NT2/D1 (cell line): ENCODE results near the gene FCRL5.

ENCODE experiments used
- DNase-seq: peaks from one replicate; pipeline ENCODE4 v3.0.0-alpha.2; 2011; ENCODE audit warnings: low read depth, low spot score
- H3K27me3 ChIP-seq: 2 replicates; pipeline ENCODE4 v1.6.0; 2011; ENCODE audit warnings: mild to moderate bottlenecking; ENCODE audit not compliant: insufficient read length, insufficient read depth
- H3K36me3 ChIP-seq: 2 replicates; pipeline ENCODE4 v1.6.1; 2011; ENCODE audit warnings: mild to moderate bottlenecking, low read length, mixed read lengths; ENCODE audit not compliant: insufficient read depth, insufficient read length
- H3K4me1 ChIP-seq: 2 replicates; pipeline ENCODE4 v1.5.1; 2011; ENCODE audit not compliant: insufficient read depth, insufficient read length
- H3K4me3 ChIP-seq: 2 replicates; pipeline ENCODE4 v1.5.1; 2011; ENCODE audit warnings: low read depth; ENCODE audit not compliant: insufficient read length
- H3K9ac ChIP-seq: 2 replicates; pipeline ENCODE4 v1.6.0; 2011; ENCODE audit warnings: low read depth; ENCODE audit not compliant: insufficient read length
- H3K9me3 ChIP-seq: 2 replicates; pipeline ENCODE4 v1.5.1; 2011; ENCODE audit warnings: mild to moderate bottlenecking, low read length; ENCODE audit not compliant: insufficient read depth
- SUZ12 ChIP-seq: IDR thresholded peaks from 2 replicates; pipeline ENCODE4 v1.6.1; 2011; ENCODE audit not compliant: insufficient read length, insufficient read depth; ENCODE audit errors: extremely low read depth
- YY1 ChIP-seq: IDR thresholded peaks from 2 replicates; pipeline ENCODE4 v1.6.1; 2011; ENCODE audit not compliant: insufficient read length, insufficient read depth
- ZNF274 ChIP-seq: IDR thresholded peaks from 2 replicates; pipeline ENCODE4 v1.6.1; 2011; ENCODE audit warnings: mild to moderate bottlenecking, low read depth, low read length

Gene FCRL5

GRCh38 chr1:157512036-157512969, 40.0 kb downstream of the FCRL5 start:
- DNase-seq, result no peak
- TF ChIP-seq SUZ12 (no peak), YY1 (no peak), ZNF274 (no peak)
- Histone ChIP-seq H3K4me1 (no peaks in the 10 kb centered on the region), H3K9ac (no peak overlapping the region), H3K4me3 (no peak overlapping the region), H3K27me3 (no peaks in the 10 kb centered on the region), H3K9me3 (no peaks in the 10 kb centered on the region), H3K36me3 (no peaks in the 10 kb centered on the region)

GRCh38 chr1:157509546-157510232, 42.6 kb downstream of the FCRL5 start:
- Histone ChIP-seq H3K9ac (no peak overlapping the region), H3K36me3 (no peaks in the 10 kb centered on the region), H3K4me3 (no peak overlapping the region), H3K27me3 (no peaks in the 10 kb centered on the region), H3K9me3 (peaks cover under 1% of the 10 kb centered on the region; the same call in 1 of the 2 replicates), H3K4me1 (no peaks in the 10 kb centered on the region)
- TF ChIP-seq SUZ12 (no peak), YY1 (no peak), ZNF274 (no peak)
- no peak for DNase-seq

GRCh38 chr1:157505481-157506272, 46.6 kb downstream of the FCRL5 start:
- no peak for TF ChIP-seq YY1
- peak; percentile 79 for DNase-seq
- no peaks in the 10 kb centered on the region for H3K27me3 ChIP-seq
- peak overlapping the region; percentile 10 for H3K9ac ChIP-seq
- no peak overlapping the region for H3K4me3 ChIP-seq
- H3K4me1 ChIP-seq, result no peaks in the 10 kb centered on the region
- H3K9me3 ChIP-seq, result peaks cover 3% of the 10 kb centered on the region; the same call in 1 of the 2 replicates
- no peaks in the 10 kb centered on the region for H3K36me3 ChIP-seq

- Histone ChIP-seq H3K27me3 (no peaks in the 10 kb centered on the region), H3K4me1 (no peaks in the 10 kb centered on the region), H3K9me3 (peaks cover 3% of the 10 kb centered on the region; the same call in 1 of the 2 replicates), H3K36me3 (no peaks in the 10 kb centered on the region), H3K9ac (no peak overlapping the region), H3K4me3 (no peak overlapping the region)
- no peak for DNase-seq
- TF ChIP-seq SUZ12 (no peak), YY1 (no peak), ZNF274 (no peak)
These were observed 47.7 kb downstream of the FCRL5 start for GRCh38 chr1:157504646-157505045.

- TF ChIP-seq ZNF274 (no peak), SUZ12 (no peak), YY1 (no peak)
- H3K36me3 ChIP-seq, result no peaks in the 10 kb centered on the region
- no peak overlapping the region for H3K9ac ChIP-seq
- DNase-seq, result no peak
- no peaks in the 10 kb centered on the region for H3K4me1 ChIP-seq
- no peaks in the 10 kb centered on the region for H3K27me3 ChIP-seq
- H3K4me3 ChIP-seq, result no peak overlapping the region
- peaks cover 9% of the 10 kb centered on the region; the same call in 1 of the 2 replicates for H3K9me3 ChIP-seq
These were observed 52.8 kb downstream of the FCRL5 start for GRCh38 chr1:157499521-157499920.

GRCh38 chr1:157498736-157499090, 53.6 kb downstream of the FCRL5 start:
- DNase-seq, result no peak
- Histone ChIP-seq H3K9ac (no peak overlapping the region), H3K4me3 (no peak overlapping the region), H3K9me3 (peaks cover 9% of the 10 kb centered on the region; the same call in 1 of the 2 replicates), H3K27me3 (no peaks in the 10 kb centered on the region), H3K4me1 (no peaks in the 10 kb centered on the region), H3K36me3 (no peaks in the 10 kb centered on the region)
- no peak for TF ChIP-seq SUZ12
- no peak for TF ChIP-seq ZNF274
- TF ChIP-seq YY1, result no peak

- no peak overlapping the region for H3K4me3 ChIP-seq
- no peaks in the 10 kb centered on the region for H3K27me3 ChIP-seq
- TF ChIP-seq SUZ12 (no peak), YY1 (no peak), ZNF274 (no peak)
- H3K9ac ChIP-seq, result no peak overlapping the region
- peaks cover 9% of the 10 kb centered on the region; the same call in 1 of the 2 replicates for H3K9me3 ChIP-seq
- H3K4me1 ChIP-seq, result no peaks in the 10 kb centered on the region
- H3K36me3 ChIP-seq, result no peaks in the 10 kb centered on the region
- no peak for DNase-seq
These were observed 54.2 kb downstream of the FCRL5 start for GRCh38 chr1:157497987-157498735.
